DND-41 (cell line): Measurements from ENCODE around the gene GINS2.

Experiments
- EZH2 ChIP-seq: IDR thresholded peaks from 3 replicates; pipeline ENCODE4 v1.6.1; 2012; ENCODE audit warnings: borderline replicate concordance, low read depth, mild to moderate bottlenecking, moderate library complexity, low read length, inconsistent platforms; ENCODE audit not compliant: severe bottlenecking
- TF ChIP-seq, protein P1 (sequence below): IDR thresholded peaks from 2 replicates; pipeline ENCODE4 v1.5.1; 2012; ENCODE audit warnings: borderline replicate concordance, low read length, moderate library complexity, mild to moderate bottlenecking; ENCODE audit not compliant: poor library complexity, severe bottlenecking; ENCODE audit errors: extremely low read depth

DNA sequence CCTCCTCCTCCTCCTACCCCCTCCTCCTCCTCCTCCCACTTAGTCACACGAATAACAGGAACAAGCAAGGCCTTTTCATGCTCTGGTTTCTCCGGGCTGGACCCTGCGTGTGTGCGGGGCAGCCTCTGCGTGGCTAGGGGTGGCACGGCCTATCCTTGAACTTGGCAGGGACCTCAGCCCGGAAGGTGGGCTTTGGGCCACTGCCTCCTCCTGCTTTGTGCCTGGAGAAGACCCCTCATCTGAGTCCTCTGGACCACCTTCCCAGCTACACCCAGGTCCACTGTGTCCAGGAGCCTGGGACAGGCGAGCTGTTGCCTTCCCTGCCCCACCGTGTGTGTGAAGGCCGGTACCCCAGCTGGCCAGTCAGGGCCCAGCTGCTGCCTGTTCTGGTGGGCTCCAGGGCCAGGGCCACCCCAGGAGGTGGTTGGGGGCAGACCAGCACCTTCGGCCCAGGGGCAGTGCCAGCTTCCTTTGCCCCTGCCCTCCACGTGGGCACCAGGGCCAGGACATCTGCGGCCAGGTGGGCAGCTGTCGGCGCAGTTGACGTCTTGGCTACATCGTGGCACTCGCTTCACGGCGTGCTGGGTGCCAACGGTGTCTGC lies 35.4 kb downstream of the GINS2 start:
- TF ChIP-seq, protein P1, sequence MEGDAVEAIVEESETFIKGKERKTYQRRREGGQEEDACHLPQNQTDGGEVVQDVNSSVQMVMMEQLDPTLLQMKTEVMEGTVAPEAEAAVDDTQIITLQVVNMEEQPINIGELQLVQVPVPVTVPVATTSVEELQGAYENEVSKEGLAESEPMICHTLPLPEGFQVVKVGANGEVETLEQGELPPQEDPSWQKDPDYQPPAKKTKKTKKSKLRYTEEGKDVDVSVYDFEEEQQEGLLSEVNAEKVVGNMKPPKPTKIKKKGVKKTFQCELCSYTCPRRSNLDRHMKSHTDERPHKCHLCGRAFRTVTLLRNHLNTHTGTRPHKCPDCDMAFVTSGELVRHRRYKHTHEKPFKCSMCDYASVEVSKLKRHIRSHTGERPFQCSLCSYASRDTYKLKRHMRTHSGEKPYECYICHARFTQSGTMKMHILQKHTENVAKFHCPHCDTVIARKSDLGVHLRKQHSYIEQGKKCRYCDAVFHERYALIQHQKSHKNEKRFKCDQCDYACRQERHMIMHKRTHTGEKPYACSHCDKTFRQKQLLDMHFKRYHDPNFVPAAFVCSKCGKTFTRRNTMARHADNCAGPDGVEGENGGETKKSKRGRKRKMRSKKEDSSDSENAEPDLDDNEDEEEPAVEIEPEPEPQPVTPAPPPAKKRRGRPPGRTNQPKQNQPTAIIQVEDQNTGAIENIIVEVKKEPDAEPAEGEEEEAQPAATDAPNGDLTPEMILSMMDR = no peak
- no peak for TF ChIP-seq EZH2
